GM12873 (cell line): ENCODE data around the gene CRYBG1.

Experiments used
- CTCF ChIP-seq: IDR thresholded peaks from 2 replicates; pipeline ENCODE4 v1.5.1; 2012; ENCODE audit warnings: low read depth, mild to moderate bottlenecking, moderate library complexity, low read length, control low read depth; ENCODE audit not compliant: insufficient read depth; ENCODE audit errors: missing control alignments

CRYBG1 gene

GRCh38 chr6:106360989-106361430 is 493 bp downstream of the CRYBG1 start:
- TF ChIP-seq CTCF: no peak

GRCh38 chr6:106363401-106364138 is 3.1 kb downstream of the CRYBG1 start:
- no peak for TF ChIP-seq CTCF

- TF ChIP-seq CTCF: no peak
Observed at GRCh38 chr6:106369739-106370138, 9.2 kb downstream of the CRYBG1 start.

- no peak for TF ChIP-seq CTCF
Observed at GRCh38 chr6:106370639-106371038, 10.1 kb downstream of the CRYBG1 start.

GRCh38 chr6:106372838-106373501 is 12.5 kb downstream of the CRYBG1 start:
- TF ChIP-seq CTCF: no peak

- TF ChIP-seq CTCF: no peak
Observed at GRCh38 chr6:106373502-106374239, 13.2 kb downstream of the CRYBG1 start.

GRCh38 chr6:106377061-106377540 is 16.6 kb downstream of the CRYBG1 start:
- no peak for TF ChIP-seq CTCF
